ENCODE results near the gene PNKP. TPM values are rescaled to one million over a fixed set of nuclear protein-coding genes. Genes with fewer than 3 reads are reported as not detected.

The PNKP gene
- total and polyA plus RNA-seq, 2 of the 8 experiments (the other 6 are each of a cell fraction or from before 2014, with no cell fraction given), result 45.8 to 105 TPM

DNA sequence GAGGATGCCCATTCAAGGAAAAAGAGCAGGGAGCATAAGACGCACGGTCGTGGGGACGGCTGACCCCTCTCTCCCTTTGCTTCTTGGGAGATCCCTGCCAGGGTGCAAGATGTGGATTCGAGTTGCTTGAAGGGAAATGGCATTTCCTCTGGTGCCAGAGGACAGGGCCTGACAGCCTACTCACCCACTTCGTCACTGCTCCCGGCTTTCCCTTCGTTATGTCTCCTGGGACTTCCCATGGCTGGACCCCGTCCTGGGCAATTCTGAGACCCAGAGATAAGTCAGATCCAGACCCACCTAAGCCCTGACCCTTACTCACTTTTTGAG is 11.3 kb upstream of the PNKP start (continued):
- TF ChIP-seq CHD7 (IDR thresholded peaks at IDR 0.05; ENCODE audit: insufficient replicate concordance, low read length), result no peak
- no peak for TF ChIP-seq TEAD4 (IDR thresholded peaks at IDR 0.05; ENCODE audit: low read depth, low read length)
- no peak for TF ChIP-seq ZNF274 (IDR thresholded peaks at IDR 0.05; ENCODE audit: borderline replicate concordance, extremely low read depth, low read length)
- no peak for TF ChIP-seq TAF1 (IDR thresholded peaks at IDR 0.05; ENCODE audit: low read depth, low read length)
- no peak for TF ChIP-seq POLR2A (IDR thresholded peaks at IDR 0.05; ENCODE audit: control extremely low read depth in 1 of 2, low read depth in 2 of 2, low read length in 2 of 2)
- no peak for TF ChIP-seq CBX8 (IDR thresholded peaks at IDR 0.05; ENCODE audit: borderline replicate concordance, low read depth, low read length)
- TF ChIP-seq GTF2F1 (IDR thresholded peaks at IDR 0.05; ENCODE audit: borderline replicate concordance, low read depth, low read length), result no peak
- TF ChIP-seq CHD1 (IDR thresholded peaks at IDR 0.05; ENCODE audit: low read depth, low read length), result no peak
- TF ChIP-seq SAP30 (IDR thresholded peaks at IDR 0.05; ENCODE audit: insufficient read depth, insufficient replicate concordance, low read length), result no peak

Measured in H1 (cell line).